Fibroblast of mammary gland (primary cell): Measurements from ENCODE around the gene SHOC2.

Experiments
- DNase-seq: peaks from one replicate; pipeline ENCODE4 v3.0.0-alpha.2; 2010; ENCODE audit warnings: low read depth
- H3K4me3 ChIP-seq: 2 replicates; pipeline ENCODE4 v1.5.1; 2011; ENCODE audit warnings: low read depth, mild to moderate bottlenecking, low read length, moderate library complexity; ENCODE audit not compliant: control insufficient read depth
- TF ChIP-seq, protein P1 (sequence below): conservative IDR thresholded peaks from 2 replicates; pipeline ENCODE4 v1.5.1; 2011; ENCODE audit warnings: low read depth, low read length, inconsistent platforms; ENCODE audit not compliant: control insufficient read depth, insufficient read depth

Gene SHOC2

DNA sequence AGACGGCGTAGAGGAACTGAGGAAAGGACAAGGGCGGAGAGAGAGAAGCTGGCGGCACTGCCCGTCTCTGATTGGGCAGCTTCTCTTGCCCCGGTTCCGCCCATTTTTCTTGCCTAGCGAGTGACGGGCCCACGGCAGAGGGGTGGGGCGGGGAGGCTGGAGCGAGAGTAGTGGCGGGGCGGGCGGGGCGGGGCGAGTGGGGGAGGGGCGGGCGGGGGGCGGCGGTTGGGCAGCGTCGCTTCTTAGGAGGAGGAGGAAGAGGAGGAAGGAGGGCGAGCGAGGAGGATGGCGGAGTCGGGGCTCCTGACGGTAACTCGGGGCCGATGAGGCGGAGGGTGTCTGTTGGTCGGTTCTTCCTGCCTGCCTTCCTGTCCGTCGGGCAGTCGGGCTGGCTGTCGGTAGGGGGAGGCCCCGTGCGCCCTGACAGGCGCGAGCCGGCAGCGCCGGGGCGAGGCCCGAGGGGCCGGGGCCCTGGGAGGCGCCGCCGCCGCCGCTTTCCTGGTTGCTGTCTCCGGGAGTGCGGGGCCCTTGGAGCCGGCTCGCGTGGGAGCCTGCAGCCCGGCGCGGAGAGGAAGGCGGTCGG is at the start of gene SHOC2:
TSS of gene SHOC2 (plus strand) at position 256 of the 583 bp plus-strand sequence. CDS start 44,755 bp downstream, outside the sequence.
- H3K4me3 ChIP-seq: peak within 1 kb of the TSS; percentile 91
- no peak for DNase-seq
- TF ChIP-seq, protein P1, sequence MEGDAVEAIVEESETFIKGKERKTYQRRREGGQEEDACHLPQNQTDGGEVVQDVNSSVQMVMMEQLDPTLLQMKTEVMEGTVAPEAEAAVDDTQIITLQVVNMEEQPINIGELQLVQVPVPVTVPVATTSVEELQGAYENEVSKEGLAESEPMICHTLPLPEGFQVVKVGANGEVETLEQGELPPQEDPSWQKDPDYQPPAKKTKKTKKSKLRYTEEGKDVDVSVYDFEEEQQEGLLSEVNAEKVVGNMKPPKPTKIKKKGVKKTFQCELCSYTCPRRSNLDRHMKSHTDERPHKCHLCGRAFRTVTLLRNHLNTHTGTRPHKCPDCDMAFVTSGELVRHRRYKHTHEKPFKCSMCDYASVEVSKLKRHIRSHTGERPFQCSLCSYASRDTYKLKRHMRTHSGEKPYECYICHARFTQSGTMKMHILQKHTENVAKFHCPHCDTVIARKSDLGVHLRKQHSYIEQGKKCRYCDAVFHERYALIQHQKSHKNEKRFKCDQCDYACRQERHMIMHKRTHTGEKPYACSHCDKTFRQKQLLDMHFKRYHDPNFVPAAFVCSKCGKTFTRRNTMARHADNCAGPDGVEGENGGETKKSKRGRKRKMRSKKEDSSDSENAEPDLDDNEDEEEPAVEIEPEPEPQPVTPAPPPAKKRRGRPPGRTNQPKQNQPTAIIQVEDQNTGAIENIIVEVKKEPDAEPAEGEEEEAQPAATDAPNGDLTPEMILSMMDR: peak; percentile 2

DNA sequence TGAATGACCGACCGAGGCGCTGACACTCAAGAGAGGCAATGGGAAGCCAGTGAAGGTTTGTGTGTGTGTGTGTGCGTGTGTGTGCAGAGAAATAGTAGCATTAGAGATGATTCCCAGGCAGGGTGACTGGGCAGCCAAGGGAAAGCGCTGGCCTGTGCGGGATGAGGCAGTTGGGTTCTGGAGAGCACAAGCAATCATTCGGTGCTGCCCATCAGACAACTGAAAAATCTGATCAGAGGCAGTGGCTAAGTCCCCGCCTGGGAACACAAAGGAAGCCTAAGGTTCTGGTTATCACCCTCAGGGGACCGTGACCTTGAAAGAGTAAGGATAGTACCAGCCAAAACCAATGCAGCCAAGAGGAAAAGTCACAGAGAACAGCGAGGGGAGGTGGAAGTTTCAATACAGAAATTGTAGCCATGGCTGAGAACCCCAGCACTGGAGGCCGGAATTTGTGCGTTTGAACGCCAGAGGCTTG is 48.5 kb upstream of the SHOC2 start:
- H3K4me3 ChIP-seq: peak overlapping the region; percentile 80
- TF ChIP-seq, protein P1: no peak
- peak; percentile 34 for DNase-seq

DNA sequence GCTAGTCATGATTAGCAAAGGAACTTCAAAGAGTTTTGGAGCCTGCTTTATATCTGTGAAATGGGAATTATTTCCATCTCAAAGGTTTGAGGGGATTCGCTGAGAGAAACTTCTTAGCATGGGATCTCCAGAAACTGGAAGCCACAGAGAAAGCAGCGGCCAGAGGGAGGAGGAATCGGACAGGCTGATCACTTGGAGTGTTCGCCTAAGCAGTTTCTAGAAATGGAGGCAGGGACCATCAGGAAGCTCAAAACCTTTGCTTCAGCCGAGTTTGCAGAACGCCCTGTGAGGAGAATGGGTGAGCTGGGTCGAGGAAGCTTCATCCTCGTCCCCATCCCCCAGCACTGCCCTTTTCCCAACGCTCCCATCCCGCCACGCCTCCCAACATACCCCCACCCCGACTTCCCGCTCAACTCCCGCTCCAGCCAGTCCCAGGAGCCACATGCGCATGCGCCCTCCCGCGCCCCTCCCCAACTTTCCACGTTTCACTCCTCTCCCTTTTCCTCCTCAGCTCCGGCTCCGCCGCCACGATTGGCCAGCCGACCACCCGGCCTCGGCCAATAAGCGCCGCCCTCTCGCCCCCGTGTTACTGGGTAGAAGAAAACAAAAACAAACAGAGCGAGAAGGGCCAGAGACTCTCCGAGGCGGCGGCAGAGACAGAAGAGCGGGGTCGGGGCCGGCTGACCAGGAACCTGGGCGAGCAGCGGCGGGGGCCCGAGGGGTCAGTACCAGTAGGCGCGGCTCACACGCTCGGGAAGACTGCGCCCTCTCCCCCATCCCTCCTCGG is 47.9 kb upstream of the SHOC2 start, which contains the start of gene PDCD4:
TSS of gene PDCD4 (plus strand) at position 631 of the 787 bp plus-strand sequence. CDS start 4,100 bp downstream, outside the sequence.
- TF ChIP-seq, protein P1: no peak
- peak; percentile 96 for DNase-seq
- peak within 1 kb of the TSS; percentile 80 for H3K4me3 ChIP-seq

DNA sequence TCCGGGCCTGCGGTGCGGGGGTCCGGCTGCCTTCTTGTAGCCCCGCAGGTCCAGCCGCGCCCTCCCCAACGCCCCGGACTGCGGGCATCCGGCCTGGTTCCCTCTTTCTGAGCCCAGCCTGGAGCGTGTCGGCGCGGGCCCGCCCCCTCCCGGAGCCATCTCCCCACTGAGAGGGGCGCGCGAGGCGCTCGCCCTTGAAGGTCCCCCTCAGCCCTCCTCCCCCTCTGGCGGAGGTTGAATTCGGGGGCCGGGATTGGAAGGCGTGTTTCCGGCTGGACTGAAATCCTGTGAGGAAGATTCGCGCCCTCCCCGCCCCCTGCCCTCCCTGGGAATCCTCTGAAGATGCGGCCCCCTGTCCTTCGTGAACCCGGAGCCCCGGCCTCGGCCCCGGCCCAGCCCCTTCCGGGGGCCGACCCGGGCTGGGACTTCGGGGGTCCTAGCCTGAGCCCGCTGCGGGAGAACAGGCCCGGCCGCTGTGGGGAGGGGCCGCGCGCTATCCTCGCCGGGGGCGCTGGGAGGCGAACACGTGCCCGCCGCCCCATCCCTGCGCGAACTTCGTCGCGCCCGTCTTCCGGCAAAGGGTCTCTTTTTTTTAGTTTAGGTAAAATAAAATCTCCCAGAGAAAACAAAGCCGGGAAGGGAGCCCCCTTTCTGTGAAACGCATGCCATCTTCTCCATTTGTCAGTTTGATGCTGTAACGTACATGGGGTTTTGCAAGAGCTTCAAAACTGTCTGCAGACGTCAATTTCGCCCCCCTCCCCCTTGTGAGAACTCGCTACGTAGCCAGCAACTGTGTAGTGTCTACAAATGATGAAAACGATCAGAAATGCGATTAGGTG is 47.0 kb upstream of the SHOC2 start:
- TF ChIP-seq, protein P1: peak; percentile 25
- H3K4me3 ChIP-seq: peak overlapping the region; percentile 80
- peak; percentile 89 for DNase-seq

DNA sequence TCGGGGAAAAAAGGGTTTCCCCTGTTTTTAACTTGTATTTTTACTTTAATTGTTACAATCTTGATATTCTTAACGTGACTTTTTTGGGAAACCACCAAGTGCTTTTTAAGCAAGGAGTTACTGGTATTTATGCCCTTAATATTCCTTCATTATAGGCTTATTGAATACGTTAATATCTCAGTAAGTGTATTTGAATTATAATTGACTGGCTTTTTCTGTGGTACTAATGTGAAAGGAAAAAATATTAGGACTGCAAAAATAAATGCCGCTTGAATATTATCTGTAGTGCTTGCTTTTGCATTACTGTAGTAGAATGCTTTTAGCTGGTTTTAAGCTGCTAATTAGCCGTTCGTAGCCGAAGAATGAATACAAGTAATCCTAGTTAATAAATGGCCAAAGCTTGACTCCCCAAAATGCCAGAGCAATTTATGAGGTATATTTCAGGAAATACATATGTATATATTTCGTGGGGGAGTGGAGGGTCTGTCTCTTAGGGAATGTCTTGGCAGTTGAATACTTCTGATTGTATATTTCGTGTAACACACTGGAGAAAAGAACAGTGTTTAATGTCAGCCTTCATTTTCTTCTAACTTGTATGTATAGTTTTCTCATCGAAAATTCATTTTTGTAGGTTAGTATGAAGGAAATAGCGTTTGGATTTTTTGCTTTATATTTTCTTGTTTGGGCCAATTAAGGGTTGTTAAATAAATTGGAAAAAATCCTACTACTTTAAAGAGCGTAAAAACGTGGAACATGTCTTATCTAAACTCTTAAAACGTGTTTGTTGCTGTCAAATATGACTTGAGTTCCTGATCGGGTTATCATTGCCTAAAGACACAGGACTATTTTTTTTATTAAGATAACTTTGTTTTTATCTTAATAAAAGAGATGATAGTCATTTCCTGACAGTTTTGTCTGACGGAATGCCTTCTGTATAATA is 46.1 kb upstream of the SHOC2 start:
- TF ChIP-seq, protein P1: no peak
- peak overlapping the region; percentile 80 for H3K4me3 ChIP-seq
- DNase-seq: no peak
